Measurements from ENCODE around the gene SPEG.

- TF ChIP-seq YY1 (IDR thresholded peaks at IDR 0.05; ENCODE audit: extremely low read depth, insufficient replicate concordance, low read depth, low read length): no peak
- no peak for TF ChIP-seq ZFX (IDR thresholded peaks at IDR 0.05)
- no peak for TF ChIP-seq EZH2phosphoT487 (IDR thresholded peaks at IDR 0.05; ENCODE audit: borderline replicate concordance)
- no peak for TF ChIP-seq POLR2AphosphoS5 (IDR thresholded peaks at IDR 0.05; ENCODE audit: low read depth, low read length)
- no peak for TF ChIP-seq CTCF (IDR thresholded peaks at IDR 0.05 in 2 of 3, conservative IDR thresholded peaks at IDR 0.05 in 1 of 3; ENCODE audit: borderline replicate concordance in 1 of 3, insufficient read depth in 1 of 3, low read depth in 2 of 3, low read length in 2 of 3)
- TF ChIP-seq TCF7L2 (IDR thresholded peaks at IDR 0.05; ENCODE audit: borderline replicate concordance, extremely low read depth, insufficient read depth, insufficient read length): no peak
Observed at GRCh38 chr2:219444566-219445091, 10.0 kb downstream of the SPEG start.
